H1 (cell line): ENCODE results near the gene MICALL2. TPM values are rescaled to one million over a fixed set of nuclear protein-coding genes. Genes with fewer than 3 reads are reported as not detected.
A peak's percentile ranks its signal among the peaks of the same experiment; 100 is the strongest.

Experiments
- CTCF ChIA-PET: fragments of 300-600 bp; sonication (Branson Sonifier 250); formaldehyde crosslinking; loops from one replicate; lab custom pipeline; 2021; ENCODE audit not compliant: partially characterized antibody; lab: Charles Lee
- POLR2A ChIA-PET: fragments of 300-600 bp; sonication (Branson Sonifier 250); formaldehyde crosslinking; loops from one replicate; lab custom pipeline; 2021; ENCODE audit warnings: inconsistent platforms; ENCODE audit not compliant: partially characterized antibody; lab: Charles Lee
- DNase-seq, 2 experiments: peaks; one replicate each; pipeline versions ENCODE4 v3.0.0 to v3.0.0-alpha.2; 2010 to 2022; ENCODE audit warnings: low spot score in 2 of 2, low read depth in 1 of 2, mixed read lengths in 1 of 2
- FAIRE-seq: peaks from 2 replicates; lab custom pipeline; 2011; peaks lifted over from hg19 to GRCh38; lab: Jason Lieb, UNC
- H2AFZ ChIP-seq: 2 replicates; pipeline ENCODE4 v1.8.1; 2012; ENCODE audit warnings: low read length, inconsistent platforms
- H2AK5ac ChIP-seq: 2 replicates; pipeline ENCODE4 v1.6.1; 2013; ENCODE audit warnings: low read depth, low read length
- H2BK120ac ChIP-seq: replicated peaks from 2 replicates; pipeline ENCODE3; 2013; ENCODE audit warnings: low read depth, low read length, inconsistent platforms
- H2BK12ac ChIP-seq: 2 replicates; pipeline ENCODE4 v1.6.1; 2013; ENCODE audit warnings: low read depth, low read length
- H2BK15ac ChIP-seq: 2 replicates; pipeline ENCODE4 v1.6.1; 2013; ENCODE audit warnings: low read length
- H2BK20ac ChIP-seq: 2 replicates; pipeline ENCODE4 v1.6.1; 2013; ENCODE audit warnings: low read length
- H2BK5ac ChIP-seq: 2 replicates; pipeline ENCODE4 v1.6.1; 2013; ENCODE audit warnings: low read depth, low read length
- H3K14ac ChIP-seq: 2 replicates; pipeline ENCODE4 v1.6.1; 2013; ENCODE audit warnings: inconsistent platforms; ENCODE audit not compliant: insufficient read length
- H3K18ac ChIP-seq: 2 replicates; pipeline ENCODE4 v1.6.1; 2013; ENCODE audit warnings: low read length; ENCODE audit errors: extremely low read depth
- H3K23ac ChIP-seq: 2 replicates; pipeline ENCODE4 v1.6.1; 2013; ENCODE audit warnings: inconsistent platforms; ENCODE audit not compliant: insufficient read length
- H3K23me2 ChIP-seq: 2 replicates; pipeline ENCODE4 v1.6.1; 2013; ENCODE audit warnings: low read depth, low read length
- H3K27ac ChIP-seq: 2 replicates; pipeline ENCODE4 v1.6.1; 2011; ENCODE audit warnings: low read depth, low read length, inconsistent platforms
- H3K27me3 ChIP-seq, 4 experiments: replicated peaks in 1 of 4; 1 replicate in 1 of 4; 2 replicates in 3 of 4; pipeline versions ENCODE4 v1.6.1 to v1.8.1; 2011 to 2013; ENCODE audit warnings: low read length in 3 of 4, mild to moderate bottlenecking in 3 of 4, inconsistent platforms in 2 of 4, mixed read lengths in 2 of 4, moderate library complexity in 1 of 4; ENCODE audit not compliant: control insufficient read depth in 3 of 4, insufficient read depth in 3 of 4; ENCODE audit errors: extremely low read depth in 1 of 4
- H3K36me3 ChIP-seq, 4 experiments: 2 replicates each; pipeline versions ENCODE4 v1.6.1 to v1.8.1; 2011 to 2013; ENCODE audit warnings: mild to moderate bottlenecking in 4 of 4, low read length in 3 of 4, moderate library complexity in 2 of 4, control low read depth in 1 of 4, inconsistent platforms in 1 of 4; ENCODE audit not compliant: insufficient read depth in 4 of 4, control insufficient read depth in 2 of 4
- H3K4ac ChIP-seq: replicated peaks from 2 replicates; pipeline ENCODE3; 2013; ENCODE audit warnings: low read length, low read depth, mixed read lengths, inconsistent platforms; ENCODE audit not compliant: insufficient read length
- H3K4me1 ChIP-seq, 4 experiments: replicated peaks in 1 of 4; 1 replicate in 1 of 4; 2 replicates in 3 of 4; pipeline versions ENCODE4 v1.6.1 to v1.8.1; 2011 to 2013; ENCODE audit warnings: low read length in 3 of 4, inconsistent platforms in 2 of 4, mixed read lengths in 1 of 4; ENCODE audit not compliant: insufficient read depth in 4 of 4, control insufficient read depth in 3 of 4
- H3K4me2 ChIP-seq, 2 experiments: 2 replicates each; pipeline versions ENCODE4 v1.6.1 to v1.8.1; 2011 to 2013; ENCODE audit warnings: low read depth in 2 of 2, low read length in 2 of 2, control low read depth in 1 of 2, inconsistent platforms in 1 of 2, mild to moderate bottlenecking in 1 of 2; ENCODE audit not compliant: insufficient read depth in 1 of 2
- H3K4me3 ChIP-seq, 4 experiments: fragments of 200-600, 300-600 bp in 1 of 4; sonication (generic), shearing (Covaris generic), sonication (Bioruptor Twin) in 1 of 4; 2 replicates each; pipeline versions ENCODE4 v1.5.1 to v1.8.1; 2011 to 2016; ENCODE audit warnings: low read length in 4 of 4, low read depth in 3 of 4, control low read depth in 2 of 4, inconsistent platforms in 2 of 4, mild to moderate bottlenecking in 2 of 4, mixed read lengths in 1 of 4, moderate library complexity in 1 of 4; ENCODE audit not compliant: insufficient read depth in 2 of 4; ENCODE audit errors: extremely low read depth in 1 of 4
- H3K56ac ChIP-seq: replicated peaks from 2 replicates; pipeline ENCODE3; 2013; ENCODE audit warnings: low read depth, mild to moderate bottlenecking, mixed read lengths, low read length, inconsistent platforms; ENCODE audit not compliant: insufficient read length
- H3K79me1 ChIP-seq: 2 replicates; pipeline ENCODE4 v1.6.1; 2013; ENCODE audit warnings: low read depth, low read length, control low read depth
- H3K79me2 ChIP-seq, 2 experiments: 2 replicates each; pipeline versions ENCODE4 v1.6.1 to v1.8.1; 2012 to 2013; ENCODE audit warnings: low read length in 2 of 2, mild to moderate bottlenecking in 2 of 2, inconsistent platforms in 1 of 2; ENCODE audit not compliant: insufficient read depth in 2 of 2, control insufficient read depth in 1 of 2
- H3K9ac ChIP-seq, 4 experiments: replicated peaks in 1 of 4; 1 replicate in 1 of 4; 2 replicates in 3 of 4; pipeline versions ENCODE4 v1.6.1 to v1.8.1; 2011 to 2013; ENCODE audit warnings: low read depth in 3 of 4, low read length in 3 of 4, control low read depth in 2 of 4, mild to moderate bottlenecking in 2 of 4, moderate library complexity in 2 of 4, inconsistent platforms in 1 of 4; ENCODE audit errors: extremely low read depth in 1 of 4
- H3K9me3 ChIP-seq, 2 experiments: 2 replicates each; pipeline versions ENCODE4 v1.6.1 to v1.8.1; 2012 to 2013; ENCODE audit warnings: mild to moderate bottlenecking in 2 of 2, moderate library complexity in 2 of 2, control low read depth in 1 of 2, inconsistent platforms in 1 of 2, low read depth in 1 of 2, low read length in 1 of 2, mixed read lengths in 1 of 2; ENCODE audit not compliant: insufficient read depth in 2 of 2
- H4K20me1 ChIP-seq, 2 experiments: replicated peaks in 1 of 2; 2 replicates each; pipeline versions ENCODE3 to v1.8.1; 2011 to 2013; ENCODE audit warnings: inconsistent platforms in 2 of 2, low read length in 2 of 2, mild to moderate bottlenecking in 1 of 2; ENCODE audit not compliant: insufficient read depth in 2 of 2, control insufficient read depth in 1 of 2
- H4K5ac ChIP-seq: 2 replicates; pipeline ENCODE4 v1.6.1; 2013; ENCODE audit warnings: low read length, low read depth, mixed read lengths, inconsistent platforms; ENCODE audit not compliant: insufficient read length
- H4K8ac ChIP-seq: 2 replicates; pipeline ENCODE4 v1.8.0; 2013; ENCODE audit warnings: mild to moderate bottlenecking, moderate library complexity, low read length, inconsistent platforms; ENCODE audit not compliant: insufficient read depth; ENCODE audit errors: extremely low read depth
- H4K91ac ChIP-seq: replicated peaks from 2 replicates; pipeline ENCODE3; 2013; ENCODE audit warnings: low read length, mixed read lengths, inconsistent platforms; ENCODE audit not compliant: insufficient read length
- BACH1 ChIP-seq: IDR thresholded peaks from 2 replicates; pipeline ENCODE4 v1.6.1; 2012; ENCODE audit warnings: low read length, improper control_type of control experiment
- PHF8 ChIP-seq: fragments of 200-600 bp; sonication (generic); conservative IDR thresholded peaks from 2 replicates; pipeline ENCODE4 v1.7.1; 2012; ENCODE audit warnings: low read depth, mild to moderate bottlenecking, inconsistent platforms, low read length, moderate library complexity
- POU5F1 ChIP-seq: IDR thresholded peaks from 2 replicates; pipeline ENCODE4 v1.6.1; 2011; ENCODE audit warnings: low read depth, mild to moderate bottlenecking, low read length, moderate library complexity
- WGBS, 2 experiments: shearing (Covaris generic) in 1 of 2; methylation state at CpG; one replicate each; pipeline versions ENCODE4 v1.1.6 to v1.1.7; 2013 to 2015; ENCODE audit warnings: low lambda C conversion rate in 2 of 2, mixed read lengths in 2 of 2, inconsistent platforms in 1 of 2, low coverage in 1 of 2, missing lambda C conversion rate in 1 of 2; ENCODE audit not compliant: insufficient replicate concordance in 2 of 2, insufficient coverage in 1 of 2, insufficient read length in 1 of 2; ENCODE audit errors: extremely low coverage in 1 of 2, missing lambda C conversion rate in 1 of 2; 5-methylcytosine and 5-hydroxymethylcytosine counted together
- polyA plus RNA-seq, 7 experiments: library from polyadenylated mRNA; depleted of rRNA in 3 of 7; stranded (reverse) in 5 of 7; unstranded in 2 of 7; fragments of >200 nt in 5 of 7; fragments of 200-250 nt in 2 of 7; gene quantifications; 1 replicate in 5 of 7; 2 replicates in 1 of 7; 4 replicates in 1 of 7; pipeline versions ENCODE4 v1.2.1 to v1.2.3, GENCODE V29; 2011 to 2013; ENCODE audit warnings: missing spikeins in 2 of 7, mixed read lengths in 2 of 7
- total RNA-seq: library from RNA; stranded (reverse); fragmentation: NEBNext Ultra II Directional; extraction: Animal tissue kit (Norgen Biotek cat#: 25700); gene quantifications from 2 replicates; pipeline ENCODE4 v1.2.1, GENCODE V29; 2021

Gene MICALL2
- total and polyA plus RNA-seq, 2 of the 8 experiments (the other 6 are each of a cell fraction or from before 2014, with no cell fraction given) = 5.3 to 8.5 TPM

- Histone ChIP-seq H3K23ac (no peak overlapping the region), H4K5ac (no peak overlapping the region), H3K9me3 (no peaks in the 10 kb centered on the region), H3K4ac (no peak overlapping the region), H3K56ac (no peak overlapping the region), H3K36me3 (no peaks in the 10 kb centered on the region), H2BK120ac (no peak overlapping the region), H4K8ac (peak overlapping the region; percentile 71; the same call in 1 of the 2 replicates), H3K27ac (no peak overlapping the region), H2AFZ (no peak overlapping the region), H2AK5ac (no peak overlapping the region), H3K9ac (no peak overlapping the region), H3K18ac (no peak overlapping the region), H3K23me2 (no peaks in the 10 kb centered on the region), H3K4me3 (no peak overlapping the region), H2BK5ac (no peak overlapping the region), H3K14ac (no peak overlapping the region), H2BK15ac (no peak overlapping the region), H3K79me1 (no peaks in the 10 kb centered on the region), H4K91ac (no peak overlapping the region), H4K20me1 (no peaks in the 10 kb centered on the region), H3K4me1 (no peaks in the 10 kb centered on the region; a peak in 1 of 7 replicates), H3K4me2 (no peak overlapping the region), H2BK20ac (no peak overlapping the region), H3K79me2 (no peaks in the 10 kb centered on the region), H3K27me3 (no peaks in the 10 kb centered on the region), H2BK12ac (no peak overlapping the region)
- FAIRE-seq (no peak), DNase-seq (no peak)
- WGBS, 2 experiments = 91% methylated on average over 4 of the region's 15 CpGs; no CpG with 5 or more reads in 1 of the 2 experiments
- POLR2A ChIA-PET = interaction anchor here (1.3 kb wide), 1 partner anchor 13 kb away, joined by 4 read pairs; no protein-coding TSS in a partner anchor
- CTCF ChIA-PET = interaction anchor here (1.5 to 4.9 kb wide), 4 partner anchors 10 to 26 kb away, joined by 3 to 24 read pairs (median 6); no protein-coding TSS in a partner anchor
- TF ChIP-seq PHF8 (no peak), BACH1 (no peak), POU5F1 (no peak)
Observed at GRCh38 chr7:1447551-1448244, 11.6 kb downstream of the MICALL2 start.
